H9 (cell line): ENCODE results near the gene CCDC60. TPM values are rescaled to one million over a fixed set of nuclear protein-coding genes. Genes with fewer than 3 reads are reported as not detected.
A peak's percentile ranks its signal among the peaks of the same experiment; 100 is the strongest.

Experiments used
- DNase-seq: peaks from one replicate; pipeline ENCODE4 v3.0.0-alpha.2; 2017
- H2AFZ ChIP-seq: one replicate; pipeline ENCODE4 v1.6.1; 2013; ENCODE audit warnings: mild to moderate bottlenecking, low read length, control low read depth, moderate library complexity
- H2AK5ac ChIP-seq: 2 replicates; pipeline ENCODE4 v1.6.1; 2013; ENCODE audit warnings: low read length, control low read depth, mixed read lengths; ENCODE audit not compliant: insufficient read length
- H2BK120ac ChIP-seq: one replicate; pipeline ENCODE4 v1.6.1; 2013; ENCODE audit warnings: low read depth, mild to moderate bottlenecking, low read length, control low read depth, inconsistent platforms; ENCODE audit not compliant: poor library complexity, severe bottlenecking
- H2BK12ac ChIP-seq: 2 replicates; pipeline ENCODE4 v1.6.1; 2013; ENCODE audit warnings: low read length, control low read depth, mixed read lengths, low read depth; ENCODE audit not compliant: insufficient read length
- H2BK15ac ChIP-seq: 2 replicates; pipeline ENCODE4 v1.6.1; 2013; ENCODE audit warnings: low read depth, low read length, control low read depth
- H2BK20ac ChIP-seq: one replicate; pipeline ENCODE4 v1.6.1; 2013; ENCODE audit warnings: low read depth, mild to moderate bottlenecking, low read length, control low read depth, inconsistent platforms; ENCODE audit not compliant: poor library complexity, severe bottlenecking
- H2BK5ac ChIP-seq: 2 replicates; pipeline ENCODE4 v1.6.1; 2013; ENCODE audit warnings: low read length, control low read depth, mixed read lengths; ENCODE audit not compliant: insufficient read length
- H3K14ac ChIP-seq: 2 replicates; pipeline ENCODE4 v1.6.1; 2013; ENCODE audit warnings: low read length, control low read depth; ENCODE audit not compliant: insufficient read depth
- H3K18ac ChIP-seq: 2 replicates; pipeline ENCODE4 v1.6.1; 2013; ENCODE audit warnings: low read depth, mild to moderate bottlenecking, mixed read lengths, low read length, control low read depth; ENCODE audit not compliant: insufficient read length
- H3K23ac ChIP-seq: 2 replicates; pipeline ENCODE4 v1.6.1; 2013; ENCODE audit warnings: low read length, control low read depth, mixed read lengths, low read depth; ENCODE audit not compliant: insufficient read length
- H3K23me2 ChIP-seq: 2 replicates; pipeline ENCODE4 v1.6.1; 2013; ENCODE audit warnings: low read depth, mild to moderate bottlenecking, mixed read lengths, low read length, control low read depth; ENCODE audit not compliant: insufficient read length, poor library complexity, severe bottlenecking
- H3K27ac ChIP-seq: 2 replicates; pipeline ENCODE4 v1.5.1; 2013; ENCODE audit warnings: low read length, control low read depth, mixed read lengths, low read depth; ENCODE audit not compliant: insufficient read length
- H3K27me3 ChIP-seq: 2 replicates; pipeline ENCODE4 v1.6.1; 2013; ENCODE audit warnings: low read length, control low read depth, inconsistent platforms; ENCODE audit not compliant: insufficient read depth
- H3K4ac ChIP-seq: 2 replicates; pipeline ENCODE4 v1.6.1; 2013; ENCODE audit warnings: low read depth, mild to moderate bottlenecking, control low read depth, inconsistent platforms, low read length, moderate library complexity
- H3K4me1 ChIP-seq: 2 replicates; pipeline ENCODE4 v1.6.1; 2013; ENCODE audit warnings: low read length, control low read depth, inconsistent platforms; ENCODE audit not compliant: insufficient read depth
- H3K4me2 ChIP-seq: 2 replicates; pipeline ENCODE4 v1.6.1; 2013; ENCODE audit warnings: low read length, control low read depth, mixed read lengths; ENCODE audit not compliant: insufficient read length, insufficient read depth
- H3K56ac ChIP-seq: 2 replicates; pipeline ENCODE4 v1.6.1; 2013; ENCODE audit warnings: low read depth, mild to moderate bottlenecking, mixed read lengths, low read length, control low read depth; ENCODE audit not compliant: insufficient read length
- H3K79me1 ChIP-seq: 2 replicates; pipeline ENCODE4 v1.6.1; 2013; ENCODE audit warnings: low read depth, mild to moderate bottlenecking, moderate library complexity, low read length, control low read depth, inconsistent platforms; ENCODE audit not compliant: insufficient read depth, poor library complexity, severe bottlenecking
- H3K79me2 ChIP-seq: 2 replicates; pipeline ENCODE4 v1.6.1; 2013; ENCODE audit warnings: low read length, control low read depth, inconsistent platforms; ENCODE audit not compliant: insufficient read depth
- H3K9ac ChIP-seq: 2 replicates; pipeline ENCODE4 v1.6.1; 2013; ENCODE audit warnings: low read length, control low read depth, mixed read lengths; ENCODE audit not compliant: insufficient read length; ENCODE audit errors: extremely low read depth
- H3K9me3 ChIP-seq: one replicate; pipeline ENCODE4 v1.6.1; 2013; ENCODE audit warnings: low read depth, low read length, inconsistent platforms; ENCODE audit not compliant: control insufficient read depth
- H3T11ph ChIP-seq: one replicate; pipeline ENCODE4 v1.6.1; 2013; ENCODE audit warnings: mild to moderate bottlenecking, low read length, control low read depth, inconsistent platforms
- H4K20me1 ChIP-seq: one replicate; pipeline ENCODE4 v1.6.1; 2013; ENCODE audit not compliant: control insufficient read depth, insufficient read length, insufficient read depth
- H4K5ac ChIP-seq: 2 replicates; pipeline ENCODE4 v1.6.1; 2013; ENCODE audit warnings: low read depth, mild to moderate bottlenecking, mixed read lengths, low read length, control low read depth; ENCODE audit not compliant: insufficient read length
- H4K8ac ChIP-seq: replicated peaks from 2 replicates; pipeline ENCODE4 v1.6.1; 2013; ENCODE audit warnings: low read length, control low read depth, mixed read lengths, low read depth; ENCODE audit not compliant: insufficient read length
- H4K91ac ChIP-seq: 2 replicates; pipeline ENCODE4 v1.6.1; 2013; ENCODE audit warnings: low read depth, mild to moderate bottlenecking, moderate library complexity, mixed read lengths, low read length, control low read depth; ENCODE audit not compliant: insufficient read length
- H3K27ac Mint-ChIP-seq, 3 experiments: 2 replicates in 2 of 3; 3 replicates in 1 of 3; pipeline ENCODE4 v1.8.0; 2020 to 2021; ENCODE audit warnings: mixed read lengths in 3 of 3, mild to moderate bottlenecking in 1 of 3, moderate library complexity in 1 of 3
- H3K27me3 Mint-ChIP-seq: 2 replicates; pipeline ENCODE4 v1.8.0; 2021; ENCODE audit warnings: low read depth, mild to moderate bottlenecking, moderate library complexity, mixed read lengths
- H3K36me3 Mint-ChIP-seq, 3 experiments: 2 replicates in 2 of 3; 3 replicates in 1 of 3; pipeline ENCODE4 v1.8.0; 2020 to 2021; ENCODE audit warnings: low read depth in 3 of 3, mixed read lengths in 3 of 3; ENCODE audit not compliant: insufficient read depth in 1 of 3
- H3K4me1 Mint-ChIP-seq, 2 experiments: 2 replicates each; pipeline ENCODE4 v1.8.0; 2020; ENCODE audit warnings: mixed read lengths in 2 of 2
- H3K4me3 Mint-ChIP-seq, 2 experiments: 2 replicates in 1 of 2; 3 replicates in 1 of 2; pipeline ENCODE4 v1.8.0; 2020 to 2021; ENCODE audit warnings: mild to moderate bottlenecking in 2 of 2, mixed read lengths in 2 of 2, moderate library complexity in 1 of 2
- H3K9me3 Mint-ChIP-seq, 2 experiments: 2 replicates in 1 of 2; 3 replicates in 1 of 2; pipeline ENCODE4 v1.8.0; 2020; ENCODE audit warnings: mild to moderate bottlenecking in 2 of 2, mixed read lengths in 2 of 2, moderate library complexity in 1 of 2
- CTCF ChIP-seq: fragments of 200-600 bp; sonication (generic); conservative IDR thresholded peaks from 3 replicates; pipeline ENCODE4 v1.8.0; 2021; ENCODE audit warnings: antibody characterized with exemption, mild to moderate bottlenecking
- WGBS: extraction: QIAGEN DNeasy Blood & Tissue Kit; methylation state at CpG from one replicate; pipeline ENCODE4 v1.1.7; 2013; ENCODE audit warnings: missing lambda C conversion rate, low lambda C conversion rate, mixed read lengths; ENCODE audit not compliant: insufficient read length; ENCODE audit errors: extremely low coverage; 5-methylcytosine and 5-hydroxymethylcytosine counted together
- total RNA-seq: library from RNA; stranded (reverse); gene quantifications from 2 replicates; pipeline ENCODE4 v1.2.1, GENCODE V29; 2021

Gene CCDC60
- total RNA-seq, 1 experiment from 2014 or later: 0.44 TPM

GRCh38 chr12:119447126-119447525 is 112.6 kb downstream of the CCDC60 start:
- no peak for TF ChIP-seq CTCF
- H4K8ac ChIP-seq: no peak overlapping the region
- no peak overlapping the region for H3K23ac ChIP-seq
- no peaks in the 10 kb centered on the region for H3K79me1 ChIP-seq
- peaks cover 17% of the 10 kb centered on the region for H3K27me3 Mint-ChIP-seq
- H3K4ac ChIP-seq: no peak overlapping the region
- peaks cover 13 to 15% of the 10 kb centered on the region in 2 experiments for H3K4me1 Mint-ChIP-seq
- H2AFZ ChIP-seq: no peak overlapping the region
- peaks cover 2 to 4% (median 3%) of the 10 kb centered on the region in 3 experiments; a peak in 3 of 7 replicates for H3K36me3 Mint-ChIP-seq
- H4K20me1 ChIP-seq: no peaks in the 10 kb centered on the region
- H3K56ac ChIP-seq: no peak overlapping the region
- H3K23me2 ChIP-seq: no peaks in the 10 kb centered on the region
- no peak overlapping the region for H3K9ac ChIP-seq
- no peak overlapping the region for H3K4me2 ChIP-seq
- H3K4me3 Mint-ChIP-seq: no peak overlapping the region
- peaks cover 3 to 4% of the 10 kb centered on the region in 2 experiments; a peak in 4 of 5 replicates for H3K9me3 Mint-ChIP-seq
- H3K4me1 ChIP-seq: peaks cover 3% of the 10 kb centered on the region; the same call in 1 of the 2 replicates
- no CpG with 5 or more reads among the region's 7 CpGs for WGBS
- H3K27ac Mint-ChIP-seq: no peak overlapping the region
- no peaks in the 10 kb centered on the region for H3K79me2 ChIP-seq
- no peak overlapping the region for H4K91ac ChIP-seq
- H2BK20ac ChIP-seq: no peak overlapping the region
- peak; percentile 44 for DNase-seq
- no peak overlapping the region for H3K14ac ChIP-seq
- H2AK5ac ChIP-seq: no peak overlapping the region
- H2BK5ac ChIP-seq: no peak overlapping the region
- no peak overlapping the region for H3T11ph ChIP-seq
- H3K18ac ChIP-seq: no peak overlapping the region
- H2BK15ac ChIP-seq: no peak overlapping the region
- no peaks in the 10 kb centered on the region for H3K27me3 ChIP-seq
- H3K9me3 ChIP-seq: no peaks in the 10 kb centered on the region
- H2BK120ac ChIP-seq: no peak overlapping the region
- H2BK12ac ChIP-seq: no peak overlapping the region
- H4K5ac ChIP-seq: no peak overlapping the region
- H3K27ac ChIP-seq: no peak overlapping the region
